Stimulated activated CD8-positive, alpha-beta memory T cell treated with anti-CD3 and anti-CD28 coated beads, Interleukin-15, amount 100 ng/mL, for 1 hour (primary cell): ENCODE data around the gene POLL.
A peak's percentile ranks its signal among the peaks of the same experiment; 100 is the strongest.
"Not testable (repeated sequence)": the region's sequence is repeated elsewhere in the genome, so short reads cannot be mapped to it uniquely, and the experiment has no call there.

ENCODE experiments used
- DNase-seq: peaks from one replicate; pipeline ENCODE4 v3.0.0-alpha.2; 2020; ENCODE audit warnings: low read depth

Gene POLL

DNA sequence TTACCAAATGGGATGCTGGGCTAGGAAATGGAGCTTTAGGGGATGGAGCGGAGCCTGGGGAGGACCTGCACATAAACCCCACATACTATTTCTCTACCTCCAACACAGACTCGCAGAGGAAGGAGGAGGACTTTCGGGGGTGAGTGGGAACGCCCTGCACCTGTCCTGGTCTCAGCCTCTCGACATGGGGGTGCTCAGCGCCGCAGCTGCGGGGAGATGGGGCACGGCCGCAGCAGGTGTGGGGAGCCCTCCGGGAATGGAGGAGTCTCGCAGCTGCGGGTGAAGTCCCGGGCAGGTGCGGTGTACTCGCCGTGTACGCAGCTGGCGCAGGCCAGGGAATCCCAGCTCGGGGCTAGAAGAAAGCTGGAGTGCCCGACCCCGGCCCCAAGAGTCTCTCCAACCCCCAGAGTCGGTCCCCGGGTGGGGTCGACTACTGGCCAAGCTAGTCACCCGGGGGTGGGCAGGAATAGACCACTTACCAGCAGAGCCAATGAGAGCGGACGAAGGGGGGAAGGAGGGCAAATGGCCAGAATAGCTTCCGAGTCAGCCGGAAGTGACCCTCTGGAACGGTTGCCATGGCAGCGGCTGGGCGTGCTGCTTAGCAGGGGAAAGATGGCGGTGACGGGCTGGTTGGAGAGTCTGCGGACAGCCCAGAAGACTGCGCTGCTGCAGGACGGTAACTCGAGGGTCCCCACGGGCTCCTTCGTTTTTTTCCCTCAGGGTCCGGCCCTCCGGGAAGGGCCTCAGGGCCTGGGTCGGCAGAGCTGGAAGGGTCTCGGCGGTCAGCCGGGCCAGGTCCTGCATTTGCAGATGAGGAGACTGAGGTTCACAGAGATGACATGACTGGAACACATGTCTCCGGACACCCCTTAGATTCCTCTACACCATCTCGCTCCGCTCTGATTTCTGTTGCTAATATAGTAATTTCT lies at the start of gene POLL, which contains the start of gene DPCD:
TSS of gene POLL (minus strand) at position 533 of the 929 bp plus-strand sequence. CDS start 897 bp downstream, outside the sequence.
TSS of gene DPCD (plus strand) at position 597 of the 929 bp plus-strand sequence. CDS start at position 613, 16 bp downstream.
- DNase-seq = peak; percentile 87

DNA sequence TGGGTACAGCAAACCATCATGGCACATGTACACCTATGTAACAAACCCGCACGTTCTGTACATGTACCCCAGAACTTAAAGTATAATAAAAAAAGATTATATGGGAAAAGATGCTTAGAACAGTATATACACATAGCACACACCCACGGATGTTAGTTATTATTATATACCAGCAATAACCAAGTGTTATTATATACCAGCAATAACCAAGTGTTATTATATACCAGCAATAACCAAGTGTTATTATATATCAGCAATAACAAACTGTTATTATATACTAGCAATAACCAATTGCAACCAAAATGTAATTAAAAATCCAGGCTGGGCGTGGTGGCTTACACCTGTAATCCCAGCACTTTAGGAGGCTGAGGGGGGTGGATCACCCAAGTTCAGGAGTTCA lies 45.5 kb upstream of the POLL start:
- not testable (repeated sequence) for DNase-seq

DNA sequence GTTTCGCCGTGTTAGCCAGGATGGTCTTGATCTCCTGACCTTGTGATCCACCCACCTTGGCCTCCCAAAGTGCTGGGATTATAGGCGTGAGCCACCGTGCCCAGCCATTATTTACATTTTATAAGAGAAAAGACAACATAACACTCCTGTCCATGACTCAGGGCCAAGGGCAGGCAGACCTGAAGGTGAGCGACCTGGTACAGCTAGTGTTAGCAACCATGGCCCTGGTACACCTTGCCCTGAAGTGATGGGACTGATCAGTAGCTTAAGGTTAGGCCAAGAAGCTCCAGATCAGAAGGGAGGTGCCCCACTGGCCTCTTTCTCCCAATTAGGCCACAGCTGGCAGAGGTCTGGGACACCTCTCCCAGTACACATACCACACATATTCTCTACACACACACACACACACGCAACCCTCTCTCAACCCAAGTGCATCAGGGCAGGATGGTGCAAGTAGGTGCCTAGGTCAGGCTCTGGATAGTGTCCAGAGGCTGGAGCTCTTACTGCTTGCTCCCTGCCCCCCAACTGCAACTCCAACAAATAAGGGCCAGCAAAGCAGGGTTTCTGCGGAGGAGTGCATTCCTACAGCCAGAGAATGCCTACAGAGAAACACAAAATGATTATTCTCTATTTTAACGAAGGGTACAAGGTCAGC lies 43.9 kb upstream of the POLL start:
- no peak for DNase-seq

DNA sequence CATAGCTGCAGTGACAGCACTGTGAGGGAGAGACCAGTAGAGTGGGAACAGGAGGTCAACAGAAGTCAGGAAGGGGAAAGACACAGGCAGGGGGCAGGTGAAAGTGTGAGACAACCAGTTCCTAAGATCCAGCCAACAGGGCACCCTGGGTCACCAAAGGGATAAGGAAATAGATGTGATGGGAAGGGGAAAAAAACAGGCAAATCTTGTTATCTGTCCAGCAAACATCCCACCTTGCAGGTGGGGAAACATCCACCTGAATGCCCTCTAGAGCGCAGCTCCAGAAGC lies 42.5 kb upstream of the POLL start:
- DNase-seq = no peak

DNA sequence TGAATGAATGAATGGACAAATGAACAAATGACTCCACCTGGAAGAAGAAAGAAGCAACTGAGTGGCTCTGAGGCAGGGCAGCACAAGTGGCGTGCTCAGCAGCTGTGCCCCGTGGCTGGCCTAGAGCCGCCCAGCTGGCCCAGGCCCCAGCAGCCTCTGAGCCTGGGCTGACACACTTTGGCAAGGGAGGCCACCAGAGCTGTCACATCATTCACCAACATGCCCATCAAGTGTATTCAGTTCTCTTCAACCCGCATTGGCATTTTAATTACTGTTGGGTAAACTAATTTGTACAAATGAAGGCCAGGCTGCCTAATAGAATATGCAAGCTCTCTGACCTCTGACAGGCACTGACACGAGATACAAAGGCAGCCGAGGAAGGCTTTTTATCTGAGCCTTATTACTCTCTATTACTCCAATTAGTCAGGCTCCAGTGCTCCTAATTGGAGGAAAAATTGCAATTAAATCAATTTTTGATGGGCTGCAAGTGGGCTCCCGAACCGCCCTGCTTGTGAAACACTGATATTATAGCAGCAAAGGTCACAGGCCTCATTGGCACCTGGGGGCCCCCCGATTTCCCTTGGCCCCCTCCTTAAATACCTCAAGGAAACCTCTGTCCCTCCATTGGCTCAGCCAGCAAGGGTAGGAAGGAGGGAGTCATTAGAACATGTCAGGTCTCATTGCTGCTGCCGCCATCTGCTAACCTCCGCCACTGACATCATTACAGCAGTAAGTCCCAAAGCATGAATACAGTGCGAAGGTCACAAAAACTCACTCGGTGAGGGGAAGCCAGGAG lies 42.0 kb upstream of the POLL start:
- no peak for DNase-seq

DNA sequence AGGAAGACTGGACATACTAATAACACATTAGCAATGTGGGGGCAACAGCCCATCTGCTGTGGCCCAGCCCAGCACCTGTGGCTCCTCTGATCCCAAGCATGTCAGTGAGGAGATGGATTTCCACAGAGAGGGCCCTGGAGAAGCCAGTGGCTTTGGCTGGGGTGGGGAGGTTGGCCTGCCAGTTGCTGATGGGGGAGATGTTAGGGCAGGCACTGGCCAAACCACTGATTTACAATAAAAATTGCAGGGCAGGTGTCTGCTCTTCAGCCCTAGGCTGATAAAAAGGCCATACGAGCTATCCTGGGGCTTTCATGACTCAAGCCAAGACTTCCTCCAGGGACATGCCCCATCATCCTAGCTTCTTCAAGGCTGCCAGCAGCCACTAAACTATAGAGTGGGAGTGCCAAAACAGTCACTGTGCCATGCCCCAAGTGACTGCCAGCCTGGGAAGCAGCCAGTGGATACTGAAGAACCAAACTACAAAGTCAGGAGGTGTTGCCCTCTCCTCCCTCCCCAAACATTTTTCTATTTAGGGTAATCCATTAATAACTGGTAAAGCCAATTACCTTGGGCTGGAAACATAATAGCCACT lies 37.9 kb upstream of the POLL start:
- DNase-seq = no peak

DNA sequence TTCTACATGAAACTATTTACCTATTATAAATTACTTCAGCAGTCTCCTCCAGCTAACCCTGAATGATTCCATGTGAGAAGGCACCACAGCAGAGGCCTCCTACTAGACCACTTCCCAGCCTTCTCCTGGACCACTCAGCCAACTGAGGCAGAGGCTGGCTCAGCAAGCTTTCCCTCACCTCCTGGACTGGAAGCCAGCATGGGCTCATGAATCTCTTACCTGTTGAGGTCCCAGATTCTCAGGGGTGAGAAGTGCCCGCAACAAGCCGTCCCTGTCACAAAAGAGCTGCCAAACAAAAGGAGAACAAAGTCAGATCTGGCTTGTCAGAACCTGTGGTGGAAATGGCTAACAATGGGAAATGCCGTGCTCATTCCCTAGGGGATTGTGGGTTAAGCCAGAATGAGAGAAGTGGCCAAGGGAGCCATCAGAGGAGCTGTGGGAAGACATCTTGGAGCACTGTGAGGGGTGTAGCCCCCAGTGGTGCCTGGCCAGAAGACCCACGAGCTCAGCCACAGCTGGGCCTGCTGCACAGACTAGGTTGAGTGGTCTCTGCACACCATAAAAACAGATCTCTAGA lies 36.6 kb upstream of the POLL start:
- no peak for DNase-seq

DNA sequence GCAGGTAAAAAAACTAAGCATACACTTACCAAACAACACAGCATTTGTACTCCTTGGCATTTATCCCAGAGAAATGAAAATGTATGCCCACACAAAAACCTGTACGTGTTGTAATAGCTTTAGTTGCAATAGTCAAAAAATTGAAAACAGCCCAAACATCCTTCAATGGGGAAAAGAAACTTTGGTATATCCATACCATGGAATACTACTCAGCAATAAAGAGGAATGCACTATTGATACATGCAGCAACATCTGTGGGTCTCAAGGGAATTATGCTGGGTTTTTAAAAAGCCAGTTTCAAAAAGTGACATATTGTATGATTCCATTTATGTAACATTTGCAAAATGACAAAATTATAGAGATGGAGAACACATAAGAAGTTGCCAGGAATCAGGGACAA lies 35.5 kb upstream of the POLL start:
- no peak for DNase-seq

DNA sequence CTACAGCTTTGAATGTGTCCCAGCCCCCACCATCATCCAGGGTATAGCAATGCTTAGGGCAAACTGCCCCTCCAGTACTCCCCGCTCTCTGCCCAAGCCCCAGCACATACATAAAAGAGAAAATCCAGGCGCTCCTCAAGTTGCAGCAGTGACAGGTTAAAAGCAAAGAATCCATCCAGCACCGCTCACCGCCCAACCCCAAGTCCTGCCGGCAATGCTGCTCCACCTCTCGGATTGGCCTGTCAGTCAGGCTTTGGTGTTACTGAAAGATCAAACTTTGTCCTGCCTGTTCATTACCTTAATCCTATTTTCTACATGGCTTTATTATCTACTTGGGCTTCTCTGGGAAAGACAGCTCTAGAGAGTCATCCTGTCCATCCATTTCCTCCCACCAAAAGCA lies 31.9 kb upstream of the POLL start:
- no peak for DNase-seq

DNA sequence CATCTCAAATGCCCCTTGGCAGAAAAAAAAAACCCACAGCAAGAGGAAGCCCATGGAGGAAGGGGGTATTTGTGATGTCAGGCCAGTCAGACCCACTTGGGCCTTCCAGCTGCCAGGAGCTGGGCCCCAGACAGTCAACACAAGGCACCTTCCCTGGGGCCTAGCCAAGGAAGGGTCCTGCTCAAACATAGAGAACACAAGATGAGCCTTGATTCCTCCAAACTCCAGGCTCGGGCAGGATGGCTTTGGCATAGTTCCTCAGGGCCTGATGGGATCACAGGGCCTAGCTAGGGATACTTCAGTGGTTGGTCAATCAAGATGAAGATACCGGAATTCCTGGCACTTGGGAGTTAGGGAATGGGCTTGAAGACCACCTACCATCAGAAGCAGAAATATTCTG lies 30.8 kb upstream of the POLL start:
- DNase-seq = no peak

DNA sequence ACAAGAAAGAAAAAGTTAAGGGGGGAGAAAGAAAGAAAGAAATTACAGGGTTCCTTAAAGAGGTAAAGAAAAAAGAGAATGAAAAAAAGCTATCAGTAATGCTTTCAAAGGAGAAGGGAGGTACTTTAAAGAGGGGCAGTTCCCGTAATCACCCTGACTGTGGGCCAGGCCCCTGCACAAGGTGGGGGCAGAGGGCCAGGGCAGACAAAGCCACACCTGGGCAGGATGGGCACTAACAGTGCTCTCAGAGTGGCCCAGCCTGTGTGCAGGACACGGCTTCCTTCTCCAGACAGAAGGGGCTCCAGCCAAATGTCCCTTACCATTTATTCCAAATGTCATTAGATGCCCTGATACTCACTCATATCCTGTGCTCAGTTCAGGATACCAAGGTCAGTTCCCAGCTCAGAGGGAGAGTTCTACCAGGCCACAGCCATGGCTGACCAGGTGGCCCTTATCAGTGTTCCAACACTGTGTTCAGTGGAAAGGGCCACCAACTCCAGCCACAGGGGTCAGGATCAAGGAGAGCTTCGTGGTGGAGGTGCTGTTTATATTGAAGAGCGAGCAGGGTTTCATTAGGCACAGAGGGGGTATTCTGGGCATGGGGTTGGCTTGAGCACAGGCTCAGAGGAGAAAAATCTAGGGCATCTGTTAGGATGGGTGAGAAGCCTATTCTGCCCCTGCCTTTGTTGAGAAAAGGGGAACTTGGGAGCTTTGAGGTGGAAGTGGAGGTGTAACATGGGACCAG lies 29.9 kb upstream of the POLL start:
- DNase-seq = no peak

DNA sequence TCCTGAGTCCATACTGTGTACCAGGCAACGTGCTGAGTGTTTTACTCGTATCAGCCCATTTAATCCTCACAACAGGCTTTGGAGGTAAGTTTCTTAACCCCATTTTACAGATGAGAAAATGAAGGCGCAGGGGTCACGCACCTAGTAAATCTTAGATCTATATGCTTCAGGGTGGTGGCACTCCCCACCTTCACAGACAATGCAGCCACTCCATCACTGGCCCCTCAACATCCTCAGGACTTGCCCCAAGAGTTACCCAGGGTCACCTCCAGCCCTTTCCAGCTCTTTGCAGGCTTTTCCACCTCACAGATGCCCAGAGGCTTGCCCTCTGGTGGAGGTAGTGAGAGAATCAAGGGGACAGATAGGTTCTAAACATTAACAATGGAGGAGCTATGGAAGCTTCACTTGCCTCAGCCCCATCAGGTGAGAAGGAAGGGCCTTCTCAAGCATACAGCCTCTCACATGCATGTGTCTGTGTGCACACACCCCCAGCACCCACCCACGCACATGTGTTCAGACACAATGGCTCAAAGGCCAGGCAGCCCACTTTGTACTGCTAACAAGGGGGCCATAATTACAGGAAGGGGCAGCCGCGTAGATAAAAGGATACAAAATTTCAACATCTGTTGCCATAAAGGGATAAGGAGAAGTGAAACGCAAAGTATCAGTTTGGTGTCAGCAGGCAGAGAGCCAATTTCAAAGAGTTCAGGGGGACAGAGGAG lies 29.2 kb upstream of the POLL start:
- no peak for DNase-seq

DNA sequence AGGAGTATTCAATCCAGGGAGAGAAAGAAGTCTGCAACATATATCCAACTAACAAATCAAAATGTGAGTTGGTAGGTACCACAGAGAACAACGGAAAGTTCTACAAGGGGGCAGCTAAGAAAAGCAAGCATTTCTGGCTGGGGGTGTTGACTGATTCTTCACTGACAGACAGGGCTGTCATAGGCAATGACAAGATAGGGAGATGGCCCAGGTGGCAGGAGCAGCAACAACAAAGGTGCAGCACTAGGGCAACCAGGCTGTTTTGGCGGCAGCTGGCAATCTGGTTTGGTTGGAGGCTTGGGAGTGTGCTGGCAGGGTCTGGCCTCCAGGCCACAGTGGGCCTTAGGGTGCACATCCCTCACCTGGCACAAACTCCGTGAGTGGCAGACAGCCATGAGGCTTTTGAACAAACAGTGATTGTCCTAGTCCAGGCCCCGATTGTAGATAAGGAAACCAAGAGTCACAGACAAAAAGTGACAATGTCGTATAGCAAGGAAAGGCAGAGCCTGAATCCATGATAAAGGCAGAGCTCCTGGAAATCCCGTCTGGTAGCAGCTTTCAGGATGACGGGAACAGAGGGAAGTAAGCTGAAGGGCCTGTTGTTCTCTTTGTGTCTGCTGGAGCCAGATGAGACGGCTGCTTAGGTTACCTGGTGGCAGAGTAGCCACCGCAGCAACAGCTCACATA lies 28.5 kb upstream of the POLL start:
- no peak for DNase-seq

DNA sequence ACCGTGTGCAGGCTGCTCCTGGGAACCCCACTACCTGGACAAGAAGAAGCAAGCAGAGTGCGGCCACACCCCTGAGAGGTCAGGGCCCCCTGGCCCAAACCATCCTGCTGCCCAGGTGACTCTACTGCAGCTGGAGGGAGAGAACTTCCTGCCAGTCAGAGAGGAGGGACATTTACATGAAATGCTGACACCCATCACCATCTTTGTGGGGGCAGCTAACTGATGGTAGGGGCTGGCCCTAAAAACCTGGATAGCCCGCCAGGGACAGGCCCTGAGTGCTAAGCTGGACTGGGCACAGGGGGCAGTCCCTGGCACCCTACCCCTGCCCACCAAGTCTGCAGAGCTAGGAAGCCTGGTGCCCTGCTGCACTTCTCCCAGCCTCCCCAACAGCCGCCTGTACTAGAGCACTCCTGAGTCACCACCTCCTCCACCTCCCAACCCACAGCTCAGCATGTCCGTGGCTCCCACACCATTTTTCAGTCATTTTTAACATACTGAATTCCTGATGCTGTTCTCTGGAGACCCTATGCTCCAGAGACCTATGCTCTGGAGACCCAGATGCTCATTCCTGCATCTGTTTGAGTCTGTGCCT lies 27.6 kb upstream of the POLL start:
- no peak for DNase-seq

DNA sequence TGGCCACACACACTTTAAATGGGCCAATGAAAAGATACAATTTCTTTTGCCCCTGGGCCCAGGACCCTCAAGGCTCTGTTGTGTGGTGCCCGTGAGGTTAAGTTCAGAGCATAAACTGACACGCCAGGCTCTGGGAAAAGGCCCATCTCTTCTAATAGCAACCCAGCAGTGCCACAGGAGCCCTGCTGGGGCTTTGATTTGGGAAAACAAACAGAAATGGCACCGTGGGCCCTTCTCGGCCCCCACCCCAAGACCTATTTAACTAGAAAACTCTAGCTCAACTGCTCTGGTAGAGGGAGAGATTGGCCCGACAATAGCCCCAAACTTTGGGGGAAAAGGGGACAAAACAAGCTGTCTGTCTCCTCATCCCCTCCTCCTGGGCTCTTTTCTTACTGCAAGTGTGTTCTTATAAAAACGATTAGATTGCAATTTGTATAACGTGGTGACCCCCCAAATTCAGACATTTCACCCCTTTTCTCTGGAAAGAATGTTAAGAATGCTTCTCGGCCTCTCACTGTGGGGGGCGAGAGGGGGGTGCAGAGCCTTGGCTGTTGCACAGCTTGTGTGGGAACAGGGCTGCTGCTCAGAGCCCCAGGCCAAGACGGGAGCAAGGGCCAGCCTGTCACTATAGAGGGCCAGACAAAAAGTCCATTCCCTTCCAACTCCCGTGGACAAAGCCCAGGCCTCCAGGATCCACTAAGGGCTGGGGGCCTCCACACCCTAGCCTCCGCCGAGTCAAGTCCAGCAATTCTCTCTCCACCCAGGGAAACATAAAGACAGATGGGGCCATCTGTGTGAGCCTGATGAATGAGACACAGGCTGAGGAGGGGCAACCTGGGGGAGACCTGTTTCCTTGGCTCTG lies 26.8 kb upstream of the POLL start:
- no peak for DNase-seq

DNA sequence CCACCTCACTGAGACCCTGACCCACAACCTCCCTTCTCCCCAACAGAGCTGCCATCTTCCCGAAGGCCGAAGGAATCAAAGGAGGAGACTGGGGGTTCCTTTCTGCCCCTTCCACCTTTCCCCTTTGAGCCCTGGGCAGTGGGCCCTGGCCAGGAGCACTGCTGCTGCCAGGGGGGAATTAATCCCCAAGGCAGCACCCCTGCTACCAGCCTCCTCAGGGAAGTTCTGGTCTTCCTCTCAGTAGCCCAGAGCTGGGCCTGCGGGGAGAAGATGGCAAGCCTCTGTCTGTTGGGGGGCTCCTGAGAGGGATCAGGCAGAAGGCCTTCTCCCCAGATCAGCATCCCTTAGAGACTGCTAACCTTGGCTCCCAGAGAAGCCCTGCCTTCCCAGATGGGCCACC lies 25.6 kb upstream of the POLL start:
- DNase-seq = no peak

DNA sequence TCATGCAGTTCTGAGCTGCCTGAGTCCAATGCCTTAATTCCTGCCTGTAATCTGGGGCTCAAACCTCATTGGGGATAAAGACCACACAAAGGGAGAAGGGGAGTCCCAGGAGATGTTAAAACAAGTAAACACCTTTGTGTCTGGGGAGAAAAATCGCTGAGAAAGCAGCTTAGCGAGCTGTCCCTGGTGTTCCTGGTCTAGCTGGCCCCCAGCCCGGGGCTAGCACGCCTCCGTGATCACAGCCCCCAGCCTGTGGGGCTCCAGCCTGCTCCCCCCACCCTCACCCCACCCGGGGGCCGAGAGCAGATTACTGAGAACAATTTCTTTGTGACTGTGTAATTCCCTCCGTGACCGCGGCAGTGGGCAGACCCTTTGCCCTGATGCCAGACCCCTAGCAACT lies 24.8 kb upstream of the POLL start:
- DNase-seq = no peak

DNA sequence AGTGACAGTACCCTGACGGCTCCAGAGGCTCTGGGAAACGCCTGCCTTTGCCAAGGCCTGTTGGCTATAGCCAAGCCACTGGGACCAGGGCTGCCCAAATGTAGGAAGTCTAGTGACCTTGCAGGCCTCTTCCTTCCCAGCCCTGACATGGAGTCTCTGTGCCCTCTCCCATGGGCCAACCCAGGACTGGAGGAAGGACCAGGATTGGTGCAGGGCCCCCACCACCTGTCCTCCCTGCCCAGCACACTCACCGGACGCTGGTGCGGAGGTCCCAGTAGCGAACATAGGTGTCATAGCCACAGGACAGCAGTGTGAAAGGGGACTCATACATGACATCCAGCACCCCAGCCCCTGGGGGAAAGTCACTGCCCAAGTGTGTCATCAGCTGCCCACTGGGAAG lies 24.0 kb upstream of the POLL start:
- no peak for DNase-seq
